G401 (cell line): ENCODE measurements around the gene IGFBP4. TPM values are rescaled to one million over a fixed set of nuclear protein-coding genes. Genes with fewer than 3 reads are reported as not detected.

Experiments used
- DNase-seq: peaks from one replicate; pipeline ENCODE4 v3.0.0-alpha.2; 2015; ENCODE audit warnings: low spot score
- in situ Hi-C: cut with HindIII; loops from 2 replicates; pipeline ENCODE4 v1.10.0; 2016; ENCODE audit warnings: low sequenced_read_pairs, mixed read lengths
- total RNA-seq: library from RNA; depleted of rRNA; stranded (reverse); fragments of >200 nt; shearing (Covaris generic); gene quantifications from 2 replicates; pipeline ENCODE4 v1.2.3, GENCODE V29; 2014; rRNA removed

Gene IGFBP4
- total RNA-seq, 1 experiment from 2014 or later: 46.2 TPM

DNA sequence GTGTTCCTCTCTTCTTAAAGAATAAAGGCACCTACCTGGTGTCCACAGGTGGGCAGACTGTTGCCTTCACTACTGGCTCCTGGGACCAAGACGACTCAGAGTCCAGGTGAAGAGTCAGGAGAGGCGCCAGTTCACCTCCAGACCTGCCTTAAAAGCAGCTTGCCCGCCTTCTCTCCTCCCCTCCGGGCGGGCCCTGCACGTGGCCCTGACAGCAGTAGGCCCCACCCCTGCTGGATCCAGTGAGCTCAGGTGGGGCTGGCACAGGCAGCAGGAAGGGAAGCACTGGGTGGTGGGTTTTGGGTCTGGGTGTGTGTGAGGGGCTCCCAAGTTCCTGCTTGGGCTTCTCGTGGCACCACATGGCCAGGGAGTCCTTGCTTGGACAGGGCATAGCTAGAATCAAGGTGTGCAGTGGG is 58.3 kb downstream of the IGFBP4 start, which contains the start of gene TNS4:
Gene TNS4 (minus strand): TSS at position 125 of the 413 bp plus-strand sequence. CDS start 5,198 bp downstream, outside the sequence.
- DNase-seq: no peak
- in situ Hi-C loops: no loop called here

DNA sequence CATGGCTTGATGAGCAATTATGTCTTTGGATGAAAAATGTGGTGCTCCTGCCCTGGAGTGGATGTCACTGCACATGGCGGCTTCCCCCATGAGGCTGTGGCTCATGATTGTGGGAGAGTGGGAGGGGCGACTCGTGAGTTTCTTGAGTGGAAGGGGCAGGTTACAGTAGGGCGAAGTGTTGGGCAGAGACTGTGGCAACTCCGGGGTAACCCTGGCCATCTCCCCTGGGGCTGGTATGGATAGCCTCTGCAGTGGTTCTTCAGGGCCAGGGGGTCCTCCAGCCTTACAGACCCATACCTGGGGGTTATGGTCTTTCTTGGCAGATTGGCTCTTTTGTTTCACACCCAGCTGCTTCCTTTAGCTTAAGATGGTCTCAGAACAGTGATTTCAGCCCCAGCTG is 59.5 kb downstream of the IGFBP4 start:
- in situ Hi-C loops: no loop called here

DNA sequence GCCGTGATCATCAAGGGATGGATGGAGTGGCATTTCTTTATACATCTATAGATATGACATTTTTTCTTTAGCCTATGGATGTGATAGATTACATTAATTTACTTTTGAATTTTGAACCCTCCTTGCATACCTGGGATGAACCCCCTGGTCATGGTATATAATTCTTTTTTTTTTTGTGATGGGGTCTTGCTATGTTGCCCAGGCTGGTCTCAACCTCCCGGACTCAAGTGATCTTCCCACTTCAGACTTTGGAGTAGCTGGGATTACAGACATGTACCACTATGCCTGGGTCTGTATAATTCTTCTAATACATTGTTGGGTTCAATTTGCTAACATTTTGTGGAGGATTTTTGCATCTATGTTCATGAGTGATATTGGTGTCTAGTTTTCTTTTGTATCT is 59.9 kb downstream of the IGFBP4 start:
- in situ Hi-C loops: no loop called here
- DNase-seq: no peak

More for the DNA sequence above, 59.5 kb downstream of the IGFBP4 start:
- no peak for DNase-seq

DNA sequence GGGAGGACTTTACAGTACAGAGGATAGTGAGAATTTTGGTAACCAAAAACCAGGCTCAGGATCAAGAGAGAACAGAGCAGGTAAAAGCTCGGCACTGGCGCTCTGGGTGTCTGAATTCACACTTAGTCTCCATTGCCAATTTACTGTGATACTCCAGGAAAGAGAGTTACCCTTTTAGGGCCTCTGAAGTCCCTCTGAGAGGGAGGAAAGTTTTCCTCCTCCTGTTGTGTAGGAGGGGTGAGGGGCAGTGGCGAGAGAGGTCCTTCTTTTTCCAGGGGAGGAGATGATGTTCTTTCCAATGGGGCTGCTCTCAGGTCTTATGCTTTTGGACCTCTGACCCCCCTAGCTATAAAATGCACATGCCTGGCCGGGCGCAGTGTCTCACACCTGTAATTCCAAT is 63.5 kb downstream of the IGFBP4 start:
- in situ Hi-C loops: no loop called here
- no peak for DNase-seq

Other genes starting within 250 kb of the IGFBP4 start
- gene WIPF2, start 224.1 kb upstream of the IGFBP4 start, total RNA-seq: 4.6 and 9.7 TPM in 2 replicates
- gene CDC6, start 155.6 kb upstream of the IGFBP4 start, total RNA-seq: 34.1 and 53.5 TPM in 2 replicates
- gene RARA, start 134.3 kb upstream of the IGFBP4 start, total RNA-seq: 9.5 and 11.8 TPM in 2 replicates
- not detected in 2 replicates for gene GJD3, start 78.7 kb upstream of the IGFBP4 start, total RNA-seq
- 133 and 277 TPM in 2 replicates for gene TOP2A, start 25.6 kb upstream of the IGFBP4 start, total RNA-seq
- not detected in 2 replicates for gene TNS4, start 58.2 kb downstream of the IGFBP4 start, total RNA-seq
- not detected in 2 replicates for gene CCR7, start 122.0 kb downstream of the IGFBP4 start, total RNA-seq
- 39.0 and 48.6 TPM in 2 replicates for gene SMARCE1, start 204.4 kb downstream of the IGFBP4 start, total RNA-seq
- not detected in 2 replicates for gene KRT222, start 221.7 kb downstream of the IGFBP4 start, total RNA-seq